HG03108 (cell line): Measurements from ENCODE around the gene SLX4IP.
A peak's percentile ranks its signal among the peaks of the same experiment; 100 is the strongest.

Experiments used
- ATAC-seq: cut with Tn5 transposase; IDR thresholded peaks from one replicate; pipeline ENCODE4 v1.9.1; 2021; ENCODE audit warnings: moderate library complexity; ENCODE audit not compliant: unreplicated experiment

SLX4IP gene

GRCh38 chr20:10492844-10493243 is 57.7 kb downstream of the SLX4IP start:
- ATAC-seq: no peak

- ATAC-seq: no peak
These were observed 60.1 kb downstream of the SLX4IP start for GRCh38 chr20:10495173-10495572.

- ATAC-seq: no peak
These were observed 61.4 kb downstream of the SLX4IP start for GRCh38 chr20:10496465-10496864.

GRCh38 chr20:10497283-10497682 is 62.2 kb downstream of the SLX4IP start:
- no peak for ATAC-seq

- no peak for ATAC-seq
These were observed 62.7 kb downstream of the SLX4IP start for GRCh38 chr20:10497791-10498190.

GRCh38 chr20:10498200-10498599 is 63.1 kb downstream of the SLX4IP start:
- ATAC-seq: no peak

GRCh38 chr20:10501402-10501801 is 66.3 kb downstream of the SLX4IP start:
- no peak for ATAC-seq

GRCh38 chr20:10502098-10502526 is 67.0 kb downstream of the SLX4IP start:
- ATAC-seq: no peak

- ATAC-seq: no peak
These were observed 69.5 kb downstream of the SLX4IP start for GRCh38 chr20:10504608-10504993.

GRCh38 chr20:10504994-10505730 is 70.1 kb downstream of the SLX4IP start:
- no peak for ATAC-seq

GRCh38 chr20:10505827-10506226 is 70.7 kb downstream of the SLX4IP start:
- ATAC-seq: no peak

- ATAC-seq: no peak
These were observed 71.9 kb downstream of the SLX4IP start for GRCh38 chr20:10507052-10507451.

- no peak for ATAC-seq
These were observed 73.0 kb downstream of the SLX4IP start for GRCh38 chr20:10508060-10508459.

GRCh38 chr20:10508468-10509251 is 73.6 kb downstream of the SLX4IP start:
- ATAC-seq: no peak

GRCh38 chr20:10509376-10509775 is 74.3 kb downstream of the SLX4IP start:
- ATAC-seq: no peak

GRCh38 chr20:10510216-10510615 is 75.1 kb downstream of the SLX4IP start:
- no peak for ATAC-seq

- ATAC-seq: no peak
These were observed 76.0 kb downstream of the SLX4IP start for GRCh38 chr20:10511170-10511508.

GRCh38 chr20:10511509-10512251 is 76.6 kb downstream of the SLX4IP start:
- peak; percentile 97 for ATAC-seq

- ATAC-seq: no peak
These were observed 78.0 kb downstream of the SLX4IP start for GRCh38 chr20:10513061-10513460.

- no peak for ATAC-seq
These were observed 78.9 kb downstream of the SLX4IP start for GRCh38 chr20:10513931-10514575.

GRCh38 chr20:10516529-10516928 is 81.4 kb downstream of the SLX4IP start:
- no peak for ATAC-seq
